Measurements from ENCODE around the gene SCEL. TPM values are rescaled to one million over a fixed set of nuclear protein-coding genes. Genes with fewer than 3 reads are reported as not detected.
"Not testable (repeated sequence)": the region's sequence is repeated elsewhere in the genome, so short reads cannot be mapped to it uniquely, and the experiment has no call there.

SCEL gene
- total RNA-seq, 3 donors from 2014 or later (not counting 1 experiment from before 2014, with no cell fraction given): not detected

DNA sequence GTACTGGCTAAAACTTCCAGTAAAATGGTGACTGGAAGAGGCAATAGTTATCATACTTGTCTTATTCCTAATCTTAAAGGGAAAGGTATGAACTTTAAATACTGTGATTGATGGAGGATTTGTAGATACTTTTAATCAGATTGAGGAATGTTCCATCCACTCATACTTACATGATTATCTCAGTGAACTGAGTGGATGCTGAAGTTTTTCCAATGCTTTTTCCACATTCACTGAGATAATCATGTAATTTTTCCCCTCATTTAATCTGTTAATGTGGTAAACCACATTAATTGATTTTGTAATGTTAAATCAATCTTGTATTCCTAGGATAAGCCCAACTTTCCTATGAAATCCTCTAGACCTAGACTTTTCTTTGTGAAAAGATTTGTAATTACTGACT lies 17.2 kb upstream of the SCEL start:
- H3K27me3 Mint-ChIP-seq (ENCODE audit: low read depth in 2 of 2): peaks cover 2 to 15% of the 10 kb centered on the region in 2 donors
- Histone ChIP-seq H3K9me3 (ENCODE audit: control insufficient read depth, insufficient read depth, low read length) (no peaks in the 10 kb centered on the region), H3K4me1 (ENCODE audit: control insufficient read depth, insufficient read depth, low read length) (no peaks in the 10 kb centered on the region), H3K4me3 (ENCODE audit: low read length) (no peak overlapping the region), H3K27me3 (ENCODE audit: control insufficient read depth, insufficient read depth, low read length) (no peaks in the 10 kb centered on the region), H3K36me3 (ENCODE audit: control insufficient read depth, insufficient read depth, low read length) (no peaks in the 10 kb centered on the region), H3K27ac (ENCODE audit: low read length) (no peak overlapping the region)
- H3K36me3 Mint-ChIP-seq: no peaks in the 10 kb centered on the region
- intact Hi-C loops (cut with micrococcal nuclease): no loop called here
- H3K9me3 Mint-ChIP-seq: no peaks in the 10 kb centered on the region
- ATAC-seq: no peak
- TF ChIP-seq, protein P1, sequence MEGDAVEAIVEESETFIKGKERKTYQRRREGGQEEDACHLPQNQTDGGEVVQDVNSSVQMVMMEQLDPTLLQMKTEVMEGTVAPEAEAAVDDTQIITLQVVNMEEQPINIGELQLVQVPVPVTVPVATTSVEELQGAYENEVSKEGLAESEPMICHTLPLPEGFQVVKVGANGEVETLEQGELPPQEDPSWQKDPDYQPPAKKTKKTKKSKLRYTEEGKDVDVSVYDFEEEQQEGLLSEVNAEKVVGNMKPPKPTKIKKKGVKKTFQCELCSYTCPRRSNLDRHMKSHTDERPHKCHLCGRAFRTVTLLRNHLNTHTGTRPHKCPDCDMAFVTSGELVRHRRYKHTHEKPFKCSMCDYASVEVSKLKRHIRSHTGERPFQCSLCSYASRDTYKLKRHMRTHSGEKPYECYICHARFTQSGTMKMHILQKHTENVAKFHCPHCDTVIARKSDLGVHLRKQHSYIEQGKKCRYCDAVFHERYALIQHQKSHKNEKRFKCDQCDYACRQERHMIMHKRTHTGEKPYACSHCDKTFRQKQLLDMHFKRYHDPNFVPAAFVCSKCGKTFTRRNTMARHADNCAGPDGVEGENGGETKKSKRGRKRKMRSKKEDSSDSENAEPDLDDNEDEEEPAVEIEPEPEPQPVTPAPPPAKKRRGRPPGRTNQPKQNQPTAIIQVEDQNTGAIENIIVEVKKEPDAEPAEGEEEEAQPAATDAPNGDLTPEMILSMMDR (IDR thresholded peaks at IDR 0.05): no peak
- no peaks in the 10 kb centered on the region for H3K4me1 Mint-ChIP-seq
- no peak for DNase-seq
- no peak overlapping the region for H3K27ac Mint-ChIP-seq
- H3K4me3 Mint-ChIP-seq: no peak overlapping the region

DNA sequence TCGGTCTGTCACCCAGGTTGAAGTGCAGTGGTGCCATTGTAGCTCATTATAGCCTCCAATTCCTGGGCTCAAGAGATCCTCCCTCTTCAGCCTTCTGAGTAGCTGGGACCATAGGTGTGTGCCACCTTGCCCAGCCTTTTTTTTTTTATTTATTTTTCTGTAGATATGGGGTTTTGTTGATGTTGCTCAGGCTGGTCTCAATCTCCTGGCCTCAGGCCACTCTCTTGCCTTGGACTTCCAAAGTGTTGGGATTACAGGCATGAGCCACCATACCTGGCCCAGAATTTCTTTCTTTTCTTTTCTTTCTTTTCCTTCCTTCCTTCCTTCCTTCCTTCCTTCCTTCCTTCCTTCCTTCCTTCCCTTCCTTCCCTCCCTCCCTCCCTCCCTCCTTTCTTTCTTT lies 16.1 kb upstream of the SCEL start:
- WGBS (ENCODE audit: insufficient coverage): 85% methylated on average over 1 of the region's 1 CpG

DNA sequence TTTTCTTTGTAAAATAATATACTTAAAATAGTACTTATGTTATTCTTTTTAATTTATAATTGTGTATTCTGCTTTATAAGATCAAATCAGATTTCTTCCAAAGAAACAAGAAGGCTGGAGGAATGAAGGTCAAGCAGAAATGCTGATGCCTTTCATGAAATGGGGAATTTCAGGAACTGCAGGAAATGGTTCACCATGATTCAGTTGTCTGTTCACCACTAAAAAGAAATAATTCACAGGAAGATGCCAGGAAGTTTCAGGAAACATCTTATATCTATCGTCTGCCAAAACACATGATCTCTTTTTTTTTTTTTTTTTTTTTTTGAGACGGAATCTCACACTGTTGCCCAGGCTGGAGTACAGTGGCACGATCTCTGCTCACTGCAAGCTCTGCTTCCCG lies 15.7 kb upstream of the SCEL start:
- no peaks in the 10 kb centered on the region for H3K27me3 ChIP-seq (ENCODE audit: control insufficient read depth, insufficient read depth, low read length)
- TF ChIP-seq, protein P1 (IDR thresholded peaks at IDR 0.05): no peak
- DNase-seq: no peak
- no peak for ATAC-seq
- no peak overlapping the region for H3K4me3 ChIP-seq (ENCODE audit: low read length)
- no peaks in the 10 kb centered on the region for H3K9me3 Mint-ChIP-seq
- no peaks in the 10 kb centered on the region for H3K4me1 Mint-ChIP-seq
- intact Hi-C loops (cut with micrococcal nuclease): no loop called here
- H3K27me3 Mint-ChIP-seq (ENCODE audit: low read depth in 2 of 2): peaks cover 6 to 17% of the 10 kb centered on the region in 2 donors
- no peak overlapping the region for H3K27ac ChIP-seq (ENCODE audit: low read length)
- H3K36me3 Mint-ChIP-seq: no peaks in the 10 kb centered on the region
- 87% methylated on average over 4 of the region's 4 CpGs for WGBS (ENCODE audit: insufficient coverage)
- H3K36me3 ChIP-seq (ENCODE audit: control insufficient read depth, insufficient read depth, low read length): no peaks in the 10 kb centered on the region
- H3K27ac Mint-ChIP-seq: no peak overlapping the region
- H3K9me3 ChIP-seq (ENCODE audit: control insufficient read depth, insufficient read depth, low read length): no peaks in the 10 kb centered on the region
- H3K4me1 ChIP-seq (ENCODE audit: control insufficient read depth, insufficient read depth, low read length): no peaks in the 10 kb centered on the region
- no peak overlapping the region for H3K4me3 Mint-ChIP-seq

More for the DNA sequence above, 16.1 kb upstream of the SCEL start:
- H3K4me1 ChIP-seq (ENCODE audit: control insufficient read depth, insufficient read depth, low read length); ATAC-seq; H3K9me3 Mint-ChIP-seq; H3K36me3 Mint-ChIP-seq; H3K27ac Mint-ChIP-seq; H3K4me1 Mint-ChIP-seq; DNase-seq; H3K4me3 Mint-ChIP-seq; H3K4me3 ChIP-seq (ENCODE audit: low read length); H3K27me3 ChIP-seq (ENCODE audit: control insufficient read depth, insufficient read depth, low read length); intact Hi-C loops (cut with micrococcal nuclease); H3K27ac ChIP-seq (ENCODE audit: low read length); H3K36me3 ChIP-seq (ENCODE audit: control insufficient read depth, insufficient read depth, low read length); H3K9me3 ChIP-seq (ENCODE audit: control insufficient read depth, insufficient read depth, low read length): not testable (repeated sequence)
- peaks cover 6 to 17% of the 10 kb centered on the region in 2 donors for H3K27me3 Mint-ChIP-seq (ENCODE audit: low read depth in 2 of 2)

DNA sequence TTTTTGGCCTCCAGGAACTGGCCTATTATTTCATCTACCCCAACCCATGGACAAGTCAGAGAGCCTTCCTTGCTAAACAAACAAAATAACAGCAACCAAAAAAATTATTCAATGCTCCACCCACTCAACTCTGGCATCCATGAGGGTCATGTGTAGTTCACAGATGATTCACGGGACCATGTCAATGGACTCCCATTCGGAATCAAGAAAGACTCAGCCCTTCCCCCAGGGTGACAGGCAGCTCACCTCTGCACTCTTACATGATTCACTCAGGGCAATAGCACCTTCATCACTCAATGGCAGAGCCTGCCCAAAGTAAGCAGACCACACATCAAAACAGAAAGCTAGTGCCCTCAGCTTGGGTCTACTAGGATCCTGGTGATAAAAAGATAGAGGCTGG lies 14.3 kb upstream of the SCEL start:
- Histone ChIP-seq H3K36me3 (ENCODE audit: control insufficient read depth, insufficient read depth, low read length) (no peaks in the 10 kb centered on the region), H3K27me3 (ENCODE audit: control insufficient read depth, insufficient read depth, low read length) (no peaks in the 10 kb centered on the region), H3K4me1 (ENCODE audit: control insufficient read depth, insufficient read depth, low read length) (no peaks in the 10 kb centered on the region), H3K9me3 (ENCODE audit: control insufficient read depth, insufficient read depth, low read length) (no peaks in the 10 kb centered on the region), H3K27ac (ENCODE audit: low read length) (no peak overlapping the region), H3K4me3 (ENCODE audit: low read length) (no peak overlapping the region)
- H3K36me3 Mint-ChIP-seq: no peaks in the 10 kb centered on the region
- no peak overlapping the region for H3K27ac Mint-ChIP-seq
- H3K9me3 Mint-ChIP-seq: no peaks in the 10 kb centered on the region
- WGBS (ENCODE audit: insufficient coverage): 92% methylated on average over 2 of the region's 2 CpGs
- intact Hi-C loops (cut with micrococcal nuclease): no loop called here
- H3K4me1 Mint-ChIP-seq: no peaks in the 10 kb centered on the region
- DNase-seq: no peak
- peaks cover 6 to 27% of the 10 kb centered on the region in 2 donors for H3K27me3 Mint-ChIP-seq (ENCODE audit: low read depth in 2 of 2)
- no peak overlapping the region for H3K4me3 Mint-ChIP-seq
- TF ChIP-seq, protein P1 (IDR thresholded peaks at IDR 0.05): no peak
- no peak for ATAC-seq

All from natural killer cell (primary cell).